Endometrial microvascular endothelial cells (primary cell): ENCODE measurements around the gene ENTPD2. TPM values are rescaled to one million over a fixed set of nuclear protein-coding genes. Genes with fewer than 3 reads are reported as not detected.

ENCODE experiments used
- in situ Hi-C: cut with HindIII; loops from 2 replicates; pipeline ENCODE4 v1.10.0; 2017; ENCODE audit warnings: low sequenced_read_pairs, low pct_unique_long_range_greater_than_20kb; ENCODE audit errors: inconsistent ontology term
- total RNA-seq: library from RNA; depleted of rRNA; stranded (reverse); fragments of >200 nt; gene quantifications from one replicate; pipeline ENCODE4 v1.2.3, GENCODE V29; 2015; ENCODE audit errors: inconsistent ontology term

The ENTPD2 gene
- total RNA-seq, 1 donor from 2014 or later = not detected

DNA sequence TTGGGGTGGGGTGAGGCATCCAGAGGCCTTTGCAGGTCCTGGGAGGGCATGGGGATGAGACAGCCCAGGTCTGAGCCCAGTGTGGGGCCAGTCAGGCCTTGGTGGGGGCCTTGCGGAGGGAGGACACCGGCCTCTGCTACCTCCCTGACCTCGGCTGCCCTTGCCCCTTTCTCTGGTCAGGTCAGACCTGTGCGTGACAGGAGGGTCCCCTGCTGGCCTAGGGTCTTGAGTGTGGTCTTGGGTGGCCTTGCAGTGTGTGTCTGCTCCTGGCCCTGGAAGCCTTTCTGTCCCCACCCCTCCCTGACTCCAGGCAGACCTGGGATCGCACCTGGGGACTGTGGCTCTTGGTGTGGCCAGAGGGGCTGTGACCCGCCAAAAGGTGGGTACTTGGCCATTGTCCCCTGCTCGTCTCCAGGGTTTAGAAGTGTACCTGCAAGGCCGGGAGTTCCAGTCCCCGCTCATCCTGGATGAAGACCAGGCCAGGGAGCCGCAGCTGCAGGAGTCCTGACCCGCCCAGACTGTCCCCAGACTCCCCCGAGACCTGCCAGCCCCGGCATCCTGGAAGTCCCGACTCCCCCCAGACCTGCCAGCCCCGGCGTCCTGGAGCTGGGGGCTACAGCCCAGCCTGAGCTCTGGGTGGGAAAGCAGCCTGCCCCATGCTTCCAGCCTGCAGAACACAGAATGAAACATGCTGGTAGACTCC is 28.5 kb upstream of the ENTPD2 start:
- in situ Hi-C loops = no loop called here

DNA sequence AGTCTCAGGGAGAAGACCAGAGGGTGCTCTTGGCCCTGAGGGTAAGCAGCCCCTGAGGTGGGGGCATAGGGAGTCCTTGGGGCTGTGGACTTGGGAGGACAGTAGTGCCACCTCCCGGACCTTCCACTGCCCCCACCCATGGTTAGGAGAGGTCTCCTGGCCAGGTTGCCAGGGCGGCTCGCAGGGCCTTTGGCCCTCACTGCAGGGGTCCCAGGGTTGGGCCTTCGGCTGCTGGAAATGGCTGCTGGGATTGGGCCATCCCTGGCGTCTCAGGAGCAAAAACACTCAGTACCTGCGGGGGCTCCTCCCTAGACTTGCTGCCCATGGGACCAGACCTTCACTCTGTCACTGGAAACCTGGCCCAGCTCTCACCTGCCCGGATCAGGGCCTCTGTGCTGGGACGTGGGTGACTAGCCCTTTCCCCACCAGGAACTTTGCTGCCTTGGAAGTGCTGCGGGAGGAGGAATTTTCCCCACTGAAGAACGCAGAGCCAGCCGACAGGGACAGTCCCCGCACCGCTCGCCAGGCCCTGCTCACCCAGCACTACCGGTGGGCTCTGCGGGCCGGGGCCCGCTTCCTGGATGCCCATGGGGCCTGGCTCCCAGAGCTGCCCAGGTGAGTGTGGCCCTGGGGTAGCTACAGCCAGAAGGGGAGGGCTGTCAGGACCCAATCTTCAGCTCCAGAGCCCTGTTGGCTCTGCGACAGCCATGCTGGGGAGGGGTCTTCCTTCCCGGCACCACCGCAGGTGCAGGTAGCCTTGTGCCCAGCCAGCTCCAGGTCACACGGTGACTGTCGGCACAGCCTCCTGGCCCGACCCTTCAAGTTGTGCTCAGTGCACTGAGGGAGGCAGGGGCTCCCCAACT is 26.6 kb upstream of the ENTPD2 start:
- in situ Hi-C loops = no loop called here

- in situ Hi-C loops = no loop called here
These were observed 25.5 kb upstream of the ENTPD2 start for GRCh38 chr9:137079401-137079787.

GRCh38 chr9:137078701-137079400 is 25.0 kb upstream of the ENTPD2 start:
- in situ Hi-C loops = no loop called here

GRCh38 chr9:137077758-137078693 is 24.2 kb upstream of the ENTPD2 start:
- in situ Hi-C loops = no loop called here

DNA sequence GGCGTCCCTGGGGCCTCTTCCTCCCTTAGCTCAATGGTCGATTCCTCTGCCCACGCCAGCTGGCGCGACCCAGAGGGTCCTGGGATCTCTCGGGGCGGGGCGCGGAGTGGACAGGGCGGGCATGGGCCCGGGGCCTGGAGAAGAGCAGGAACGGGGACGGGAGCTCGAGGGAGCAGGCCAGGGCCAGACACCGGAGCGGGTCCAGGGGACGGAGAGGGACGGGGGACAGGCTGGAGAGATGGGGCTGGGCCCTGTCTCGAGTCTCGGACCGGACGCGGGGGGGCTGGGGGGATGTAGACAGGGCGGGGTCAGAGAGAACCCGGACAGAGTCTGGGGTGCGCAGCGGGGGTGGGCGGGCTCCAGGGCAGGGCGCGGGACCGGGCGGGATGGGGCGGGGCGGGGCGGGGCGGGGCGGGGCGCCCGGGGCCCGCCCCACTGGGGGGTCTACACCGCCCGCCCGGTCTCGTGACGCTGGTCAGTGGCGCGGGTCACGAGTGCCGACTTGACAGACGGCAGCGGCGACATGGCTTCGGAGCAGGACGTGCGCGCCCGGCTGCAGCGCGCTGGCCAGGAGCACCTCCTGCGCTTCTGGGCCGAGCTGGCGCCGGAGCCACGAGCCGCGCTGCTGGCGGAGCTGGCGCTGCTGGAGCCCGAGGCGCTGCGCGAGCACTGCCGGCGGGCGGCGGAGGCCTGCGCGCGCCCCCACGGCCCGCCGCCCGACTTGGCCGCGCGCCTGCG is 23.3 kb upstream of the ENTPD2 start, which contains the start of gene UAP1L1:
Gene UAP1L1 (plus strand): TSS at position 508 of the 738 bp plus-strand sequence. CDS start 16 bp downstream, at position 524.
- in situ Hi-C loops = no loop called here

DNA sequence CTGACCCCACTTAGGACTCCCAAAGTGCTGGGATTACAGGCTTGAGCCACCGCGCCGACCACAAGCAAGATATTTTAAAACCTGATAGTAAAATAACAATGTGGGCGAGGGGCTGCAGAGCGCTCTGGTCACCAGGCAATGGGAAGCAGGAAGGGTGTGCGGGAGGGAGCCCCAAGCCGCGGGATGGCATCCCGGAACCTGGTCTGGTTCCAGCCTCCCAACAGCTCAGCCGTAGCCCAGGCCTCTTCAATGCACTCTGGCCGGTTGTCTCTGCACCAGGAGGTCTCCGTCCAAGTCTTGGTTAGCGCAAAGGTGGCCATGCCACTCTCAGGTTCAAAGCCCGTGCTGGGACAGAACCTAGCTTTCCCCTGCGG is 22.8 kb upstream of the ENTPD2 start:
- in situ Hi-C loops = no loop called here

DNA sequence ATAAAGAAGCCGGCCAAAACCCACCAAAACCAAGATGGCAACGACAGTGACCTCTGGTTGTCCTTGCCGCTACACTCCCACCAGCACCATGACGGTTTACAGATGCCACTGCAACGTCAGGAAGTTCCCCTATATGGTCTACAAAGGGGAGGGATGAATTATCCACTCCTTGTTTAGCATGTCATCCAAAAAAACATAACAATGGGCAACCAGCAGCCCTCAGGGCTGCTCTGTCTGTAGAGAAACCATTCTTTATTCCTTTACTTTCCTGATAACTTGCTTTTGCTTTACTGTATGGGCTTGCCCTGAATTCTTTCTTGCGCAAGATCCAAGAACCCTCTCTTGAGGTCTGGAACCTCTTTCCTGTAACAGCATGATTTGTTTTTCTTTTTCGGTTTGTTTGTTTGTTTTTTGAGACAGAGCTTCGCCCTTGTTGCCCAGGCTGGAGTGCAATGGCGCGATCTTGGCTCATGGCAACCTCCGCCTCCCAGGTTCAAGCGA is 21.5 kb upstream of the ENTPD2 start:
- in situ Hi-C loops = no loop called here

DNA sequence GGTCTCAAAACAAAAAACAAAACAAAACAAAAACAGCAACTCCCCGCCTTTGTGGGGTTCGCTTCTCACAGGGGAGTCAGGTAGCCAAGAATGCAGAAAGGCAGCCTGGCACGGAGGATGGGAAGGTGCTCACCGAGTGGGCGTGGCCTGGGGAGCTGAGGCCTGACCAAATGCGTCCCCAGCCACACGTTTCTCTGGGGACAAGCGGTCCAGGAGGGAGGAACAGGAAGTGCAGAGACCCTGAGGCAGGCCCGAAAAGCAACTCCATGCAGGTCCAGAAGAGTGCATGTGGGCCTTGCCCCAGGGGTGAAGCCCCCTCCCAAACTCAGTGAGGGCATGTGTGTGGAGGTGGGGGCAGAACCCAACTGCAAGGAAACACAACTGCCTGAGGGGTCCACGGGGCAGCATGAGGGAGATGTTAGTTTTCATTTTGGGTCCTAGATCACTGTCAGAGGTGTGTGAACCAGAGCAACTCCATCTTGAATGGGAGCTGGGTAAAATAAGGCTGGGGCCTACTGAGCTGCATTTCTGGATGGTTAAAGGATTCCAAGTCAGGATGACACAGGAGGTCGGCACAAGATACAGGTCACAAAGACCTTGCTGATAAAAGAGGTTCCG is 20.9 kb upstream of the ENTPD2 start:
- in situ Hi-C loops = no loop called here

DNA sequence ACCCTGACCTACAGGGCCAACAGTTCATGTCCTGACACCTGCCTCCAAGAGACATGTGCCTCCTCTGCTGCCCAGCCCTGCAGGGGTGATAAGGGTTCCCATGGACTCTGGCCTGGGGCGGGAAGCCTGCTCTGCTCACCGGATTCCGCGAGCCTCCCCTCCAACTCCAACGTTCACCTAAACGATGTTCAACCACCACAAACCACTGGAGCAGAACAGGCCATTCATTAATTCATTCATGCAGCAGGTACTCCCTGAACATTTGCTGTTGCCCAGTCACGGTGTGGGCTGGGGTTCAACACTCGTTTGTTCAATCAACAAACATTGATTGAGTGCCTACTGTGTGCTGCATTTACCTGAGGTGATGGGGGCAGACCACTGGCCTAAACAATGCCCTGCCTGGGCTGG is 20.1 kb upstream of the ENTPD2 start:
- in situ Hi-C loops = no loop called here

DNA sequence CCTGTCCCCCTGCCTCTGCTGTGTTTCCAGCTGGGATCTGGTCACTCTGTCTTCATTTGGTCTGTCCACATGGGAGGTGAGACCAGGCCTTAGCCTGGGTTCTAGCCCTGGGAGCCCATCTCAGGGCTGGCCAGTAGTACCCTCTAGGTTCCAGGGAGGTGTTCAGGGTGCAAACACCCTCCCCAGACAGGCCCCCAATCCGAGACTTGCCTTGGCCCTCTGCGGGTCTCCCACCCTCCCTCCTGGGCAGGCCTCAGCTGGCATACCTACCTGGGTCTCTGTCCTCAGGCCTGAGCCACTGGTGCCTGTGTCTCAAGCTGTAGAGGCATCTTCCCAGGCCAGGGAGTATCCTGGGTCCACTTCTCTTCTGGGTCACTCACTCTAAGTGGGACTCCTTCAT is 17.4 kb upstream of the ENTPD2 start:
- in situ Hi-C loops = no loop called here

- in situ Hi-C loops = no loop called here
These were observed 17.0 kb upstream of the ENTPD2 start for GRCh38 chr9:137070906-137071275.

GRCh38 chr9:137070201-137070905 is 16.5 kb upstream of the ENTPD2 start, which contains the start of gene SAPCD2:
Gene SAPCD2 (minus strand): TSS chr9:137070557. CDS start chr9:137070460, 97 bp downstream.
- in situ Hi-C loops = no loop called here

DNA sequence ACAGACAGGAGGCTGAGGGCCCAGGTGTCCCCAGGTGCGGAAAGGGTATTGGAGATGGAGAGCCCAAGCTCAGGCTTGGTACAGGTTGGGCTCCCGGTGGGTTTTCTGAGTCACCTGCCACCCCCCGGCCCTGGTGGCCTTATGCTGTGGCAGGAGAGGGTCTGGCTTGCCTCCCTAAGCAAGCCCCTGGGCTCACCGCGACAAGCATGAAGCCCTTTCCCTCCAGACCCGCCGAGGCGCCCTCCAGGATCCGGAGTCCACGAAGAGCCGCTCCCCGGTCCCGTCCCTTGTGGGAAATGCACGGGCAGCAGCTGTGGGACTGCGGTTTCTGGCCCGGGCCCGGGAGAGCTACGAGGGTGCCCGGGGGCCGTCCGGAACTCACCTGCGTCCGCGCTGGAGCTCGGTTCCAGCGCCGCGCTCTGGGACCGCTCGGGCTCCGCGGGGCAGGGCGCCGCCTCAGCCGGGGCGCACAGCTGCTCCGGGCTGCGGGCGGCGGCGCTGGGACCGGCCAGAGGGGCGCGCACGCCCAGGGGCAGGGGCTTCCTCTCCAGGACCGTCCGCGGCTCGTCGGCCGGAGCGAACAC is 15.7 kb upstream of the ENTPD2 start:
- in situ Hi-C loops = no loop called here

GRCh38 chr9:137068539-137069507 is 15.0 kb upstream of the ENTPD2 start:
- in situ Hi-C loops = no loop called here
